Stimulated activated CD4-positive, alpha-beta T cell treated with anti-CD3 and anti-CD28 coated beads, Interleukin-2, amount 100 ng/mL, for 48 hours (primary cell): ENCODE measurements around the gene ZNF423.

Experiments used
- DNase-seq, 2 donors: peaks; one replicate each; pipeline ENCODE4 v3.0.0-alpha.2; 2020

The ZNF423 gene

GRCh38 chr16:49822649-49823370 is 33.1 kb downstream of the ZNF423 start:
- no peak for DNase-seq

- no peak for DNase-seq
Observed at GRCh38 chr16:49821614-49822282, 34.2 kb downstream of the ZNF423 start.

GRCh38 chr16:49821156-49821555 is 34.8 kb downstream of the ZNF423 start:
- no peak for DNase-seq

- no peak for DNase-seq
Observed at GRCh38 chr16:49817754-49818507, 38.0 kb downstream of the ZNF423 start.

GRCh38 chr16:49816875-49817274 is 39.0 kb downstream of the ZNF423 start:
- no peak for DNase-seq

- DNase-seq = no peak
Observed at GRCh38 chr16:49811644-49812334, 44.1 kb downstream of the ZNF423 start.

- no peak for DNase-seq
Observed at GRCh38 chr16:49810831-49811230, 45.1 kb downstream of the ZNF423 start.

- no peak for DNase-seq
Observed at GRCh38 chr16:49809561-49809960, 46.4 kb downstream of the ZNF423 start.

- DNase-seq = no peak
Observed at GRCh38 chr16:49809062-49809461, 46.9 kb downstream of the ZNF423 start.

GRCh38 chr16:49806446-49806845 is 49.5 kb downstream of the ZNF423 start:
- DNase-seq = no peak

GRCh38 chr16:49801290-49801689 is 54.6 kb downstream of the ZNF423 start:
- DNase-seq = no peak

- no peak for DNase-seq
Observed at GRCh38 chr16:49800876-49801275, 55.0 kb downstream of the ZNF423 start.

- DNase-seq = no peak
Observed at GRCh38 chr16:49800441-49800840, 55.5 kb downstream of the ZNF423 start.

- DNase-seq = no peak
Observed at GRCh38 chr16:49799172-49799571, 56.7 kb downstream of the ZNF423 start.

- DNase-seq = no peak
Observed at GRCh38 chr16:49795513-49795912, 60.4 kb downstream of the ZNF423 start.

GRCh38 chr16:49793244-49793643 is 62.7 kb downstream of the ZNF423 start:
- no peak for DNase-seq

GRCh38 chr16:49789616-49790015 is 66.3 kb downstream of the ZNF423 start:
- DNase-seq = no peak

- DNase-seq = no peak
Observed at GRCh38 chr16:49788986-49789385, 66.9 kb downstream of the ZNF423 start.

- DNase-seq = no peak
Observed at GRCh38 chr16:49788572-49788971, 67.3 kb downstream of the ZNF423 start.

- DNase-seq = no peak
Observed at GRCh38 chr16:49786926-49787557, 68.9 kb downstream of the ZNF423 start.

GRCh38 chr16:49785970-49786369 is 69.9 kb downstream of the ZNF423 start:
- no peak for DNase-seq

GRCh38 chr16:49782405-49782804 is 73.5 kb downstream of the ZNF423 start:
- no peak for DNase-seq

GRCh38 chr16:49781401-49781800 is 74.5 kb downstream of the ZNF423 start:
- no peak for DNase-seq
